HepG2 (cell line): ENCODE results near the gene ITGA7. TPM values are rescaled to one million over a fixed set of nuclear protein-coding genes. Genes with fewer than 3 reads are reported as not detected.

ENCODE experiments used
- ATAC-seq: fragments of 200-7000 bp; cut with Tn5 transposase; 3 replicates; pipeline ENCODE4 v1.9.1; 2020; ENCODE audit warnings: mild to moderate bottlenecking, moderate library complexity
- BruUV-seq: library from RNA; stranded (reverse); fragments of 400-500 nt; replicated peaks from 2 replicates; lab custom pipeline; 2021; lab: Mats Ljungman, UMichigan
- CTCF ChIA-PET: fragments of 300-600 bp; formaldehyde crosslinking; extraction: SDS; loops from one replicate; lab custom pipeline; 2021; ENCODE audit warnings: low total read pairs, inconsistent platforms, low intra/inter-chr PET ratio; lab: Yijun Ruan, JAX
- POLR2A ChIA-PET: fragments of 350-600 bp; sonication (Branson Sonifier 250); formaldehyde crosslinking; loops from one replicate; lab custom pipeline; 2020; ENCODE audit warnings: antibody characterized with exemption, inconsistent platforms; lab: Yijun Ruan, JAX
- DNase-seq: peaks from one replicate; pipeline ENCODE4 v3.0.0-alpha.2; 2015; ENCODE audit warnings: low spot score
- FAIRE-seq: peaks from 3 replicates; lab custom pipeline; 2011; peaks lifted over from hg19 to GRCh38; lab: Jason Lieb, UNC
- H2AFZ ChIP-seq: one replicate; pipeline ENCODE4 v1.6.1; 2011; ENCODE audit warnings: low read length, inconsistent platforms
- H3K27ac ChIP-seq: fragments of 300-600 bp; 3 replicates; pipeline ENCODE4 v1.8.0; 2011; ENCODE audit warnings: mixed run types, mild to moderate bottlenecking, mixed read lengths, low read length, inconsistent platforms; ENCODE audit not compliant: insufficient read depth; ENCODE audit errors: extremely low read length
- H3K27me3 ChIP-seq, 2 experiments: fragments of 200-600 bp in 1 of 2; 2 replicates in 1 of 2; 3 replicates in 1 of 2; pipeline versions ENCODE4 v1.6.0 to v1.8.0; 2011; ENCODE audit warnings: low read length in 2 of 2, mild to moderate bottlenecking in 2 of 2, moderate library complexity in 2 of 2, inconsistent platforms in 1 of 2; ENCODE audit not compliant: insufficient read depth in 2 of 2, control insufficient read depth in 1 of 2
- H3K36me3 ChIP-seq, 2 experiments: fragments of 200-600 bp in 1 of 2; replicated peaks in 1 of 2; 2 replicates in 1 of 2; 3 replicates in 1 of 2; pipeline versions ENCODE4 v1.5.1 to v1.8.0; 2011; ENCODE audit warnings: low read length in 2 of 2, inconsistent platforms in 1 of 2; ENCODE audit not compliant: insufficient read depth in 2 of 2, control insufficient read depth in 1 of 2
- H3K4me1 ChIP-seq: 2 replicates; pipeline ENCODE4 v1.5.1; 2012; ENCODE audit warnings: low read length, inconsistent platforms; ENCODE audit not compliant: insufficient read depth
- H3K4me2 ChIP-seq: 2 replicates; pipeline ENCODE4 v1.6.0; 2011; ENCODE audit warnings: low read depth, low read length, inconsistent platforms
- H3K4me3 ChIP-seq, 3 experiments: fragments of 200-600 bp in 1 of 3; sonication (generic), shearing (Covaris generic) in 1 of 3; replicated peaks in 1 of 3; 2 replicates each; pipeline ENCODE4 v1.5.1; 2011 to 2016; ENCODE audit warnings: low read length in 3 of 3, inconsistent platforms in 2 of 3, low read depth in 2 of 3, mild to moderate bottlenecking in 2 of 3, control low read depth in 1 of 3, mixed read lengths in 1 of 3; ENCODE audit not compliant: insufficient read depth in 1 of 3
- H3K79me2 ChIP-seq: one replicate; pipeline ENCODE4 v1.6.1; 2011; ENCODE audit warnings: low read length, inconsistent platforms; ENCODE audit not compliant: insufficient read depth
- H3K9ac ChIP-seq: 2 replicates; pipeline ENCODE4 v1.6.0; 2011; ENCODE audit warnings: mild to moderate bottlenecking, low read depth, low read length, inconsistent platforms; ENCODE audit not compliant: insufficient read depth
- H3K9me3 ChIP-seq: 2 replicates; pipeline ENCODE4 v1.5.1; 2012; ENCODE audit warnings: mild to moderate bottlenecking, low read length
- H4K20me1 ChIP-seq: 2 replicates; pipeline ENCODE4 v1.6.0; 2011; ENCODE audit warnings: inconsistent platforms, mild to moderate bottlenecking, low read length, moderate library complexity; ENCODE audit not compliant: insufficient read depth
- CC2D1A ChIP-seq: sonication (generic); formaldehyde crosslinking; IDR thresholded peaks from 2 replicates; pipeline ENCODE4 v1.8.1; 2023; ENCODE audit warnings: mild to moderate bottlenecking, missing genetic modification reagents
- CEBPB ChIP-seq: IDR thresholded peaks from 2 replicates; pipeline ENCODE4 v1.6.1; 2011; ENCODE audit warnings: low read depth, low read length, improper control_type of control experiment, borderline replicate concordance
- GZF1 ChIP-seq: sonication (generic); formaldehyde crosslinking; IDR thresholded peaks from 2 replicates; pipeline ENCODE4 v1.5.1; 2020; ENCODE audit warnings: mild to moderate bottlenecking, missing genetic modification reagents
- KAT8 ChIP-seq: IDR thresholded peaks from 2 replicates; pipeline ENCODE4 v1.6.1; 2016; ENCODE audit warnings: missing genetic modification reagents, missing compliant biosample characterization
- KLF11 ChIP-seq: IDR thresholded peaks from 2 replicates; pipeline ENCODE4 v1.6.1; 2016; ENCODE audit warnings: missing compliant biosample characterization
- MATR3 ChIP-seq: sonication (generic); formaldehyde crosslinking; IDR thresholded peaks from 2 replicates; pipeline ENCODE4 v1.4.0; 2020; ENCODE audit warnings: missing genetic modification reagents
- PAWR ChIP-seq: sonication (generic); formaldehyde crosslinking; IDR thresholded peaks from 2 replicates; pipeline ENCODE4 v1.4.0; 2020; ENCODE audit warnings: missing genetic modification reagents, mild to moderate bottlenecking, borderline replicate concordance
- PREB ChIP-seq: sonication (generic); formaldehyde crosslinking; IDR thresholded peaks from 2 replicates; pipeline ENCODE4 v1.4.0; 2020; ENCODE audit warnings: missing genetic modification reagents
- SALL2 ChIP-seq: sonication (generic); formaldehyde crosslinking; IDR thresholded peaks from 2 replicates; pipeline ENCODE4 v1.8.1; 2023; ENCODE audit warnings: mild to moderate bottlenecking, missing genetic modification reagents, inconsistent platforms
- SRY ChIP-seq: sonication (generic); formaldehyde crosslinking; IDR thresholded peaks from 2 replicates; pipeline ENCODE4 v1.8.0; 2022; ENCODE audit warnings: mild to moderate bottlenecking, missing genetic modification reagents
- U2AF1 ChIP-seq: fragments of 200-400 bp; formaldehyde crosslinking; optimal IDR thresholded peaks from 2 replicates; pipeline ENCODE3; 2017; ENCODE audit warnings: mild to moderate bottlenecking, low read depth, low read length
- ZFP36 ChIP-seq: fragments of 150-350 bp; IDR thresholded peaks from 2 replicates; pipeline ENCODE4 v1.6.1; 2018; ENCODE audit warnings: borderline replicate concordance, low read length, low read depth; ENCODE audit not compliant: partially characterized antibody
- ZFP36L2 ChIP-seq: sonication (generic); formaldehyde crosslinking; IDR thresholded peaks from 2 replicates; pipeline ENCODE4 v1.4.0; 2020; ENCODE audit warnings: missing genetic modification reagents
- ZNF121 ChIP-seq: sonication (generic); formaldehyde crosslinking; IDR thresholded peaks from 2 replicates; pipeline ENCODE4 v1.5.0; 2020; ENCODE audit warnings: mild to moderate bottlenecking, missing genetic modification reagents
- ZNF614 ChIP-seq: IDR thresholded peaks from 2 replicates; pipeline ENCODE4 v1.6.1; 2018; ENCODE audit warnings: missing biosample characterization, missing genetic modification reagents, inconsistent platforms, borderline replicate concordance
- ZNF670 ChIP-seq: sonication (generic); formaldehyde crosslinking; IDR thresholded peaks from 2 replicates; pipeline ENCODE4 v1.8.0; 2022; ENCODE audit warnings: mild to moderate bottlenecking, missing genetic modification reagents, borderline replicate concordance
- ZNF687 ChIP-seq: sonication (generic); formaldehyde crosslinking; IDR thresholded peaks from 2 replicates; pipeline ENCODE4 v1.5.1; 2020; ENCODE audit warnings: mild to moderate bottlenecking, missing genetic modification reagents, moderate library complexity
- ZNF777 ChIP-seq: sonication (generic); formaldehyde crosslinking; IDR thresholded peaks from 2 replicates; pipeline ENCODE4 v1.4.0; 2020; ENCODE audit warnings: missing genetic modification reagents
- WGBS: methylation state at CpG from one replicate; pipeline ENCODE4 v1.1.6; 2017; ENCODE audit warnings: low lambda C conversion rate; 5-methylcytosine and 5-hydroxymethylcytosine counted together
- in situ Hi-C: cut with HindIII; loops from 2 replicates; pipeline ENCODE4 v1.10.0; 2017; ENCODE audit warnings: low pct_unique_long_range_greater_than_20kb; ENCODE audit not compliant: extremely low pct_ligation_motif_present
- intact Hi-C: fragments of 100-400 bp; cut with micrococcal nuclease; formaldehyde crosslinking; loops from one replicate; pipeline ENCODE4 v1.10.0; 2022; ENCODE audit not compliant: unreplicated experiment
- polyA plus RNA-seq, 8 experiments: library from polyadenylated mRNA; depleted of rRNA in 3 of 8; stranded (reverse) in 7 of 8; unstranded in 1 of 8; fragments of >200 nt; fragmentation: Illumina TruSeq in 4 of 8; extraction: Trizol in 4 of 8; gene quantifications; 2 replicates each; pipeline versions ENCODE4 v1.2.1 to v1.2.3, GENCODE V29; 2011 to 2016; ENCODE audit warnings: low read depth in 4 of 8, missing spikeins in 1 of 8, mixed read lengths in 1 of 8; ENCODE audit not compliant: insufficient read depth in 1 of 8
- total RNA-seq, 5 experiments: library from RNA; depleted of rRNA; stranded (reverse); fragments of >200 nt; fragmentation: Illumina TruSeq; extraction: Trizol; gene quantifications; 2 replicates each; pipeline ENCODE4 v1.2.3, GENCODE V29; 2016; ENCODE audit warnings: low read depth in 1 of 5

ITGA7 gene
- total and polyA plus RNA-seq, 2 of the 13 experiments (the other 11 are each of a cell fraction or from before 2014, with no cell fraction given), result 0.65 to 0.75 TPM

GRCh38 chr12:55743406-55744339, 36.0 kb upstream of the ITGA7 start:
- CTCF ChIA-PET, result no interaction called here
- no TSS peak for BruUV-seq
- no peak for TF ChIP-seq U2AF1
- TF ChIP-seq ZNF121 (CRISPR knock-in tag), result no peak
- TF ChIP-seq ZNF614 (CRISPR knock-in tag), result no peak
- TF ChIP-seq ZNF670, result no peak
- TF ChIP-seq PREB (CRISPR knock-in tag), result no peak
- TF ChIP-seq MATR3 (CRISPR knock-in tag), result no peak
- no peak for TF ChIP-seq KAT8 (CRISPR knock-in tag)
- peak; percentile 67; the same call in 1 of the 2 replicates for TF ChIP-seq ZNF777
- no peak for TF ChIP-seq GZF1 (CRISPR knock-in tag)
- no peak for TF ChIP-seq ZFP36L2 (CRISPR knock-in tag)
- TF ChIP-seq CEBPB, result no peak
- no peak for TF ChIP-seq PAWR (CRISPR knock-in tag)
- no peak for TF ChIP-seq KLF11 (CRISPR knock-in tag)
- TF ChIP-seq CC2D1A, result no peak
- TF ChIP-seq SRY (CRISPR knock-in tag), result no peak
- TF ChIP-seq ZNF687 (CRISPR knock-in tag), result peak; percentile 63
- peak; percentile 87 for TF ChIP-seq ZFP36
- TF ChIP-seq SALL2 (CRISPR knock-in tag), result 0 out of 2 replicates have a peak, but pooled peaks have one; percentile 29

More at GRCh38 chr12:55743406-55744339, 36.0 kb upstream of the ITGA7 start:
- FAIRE-seq, result no peak
- ATAC-seq, result peak; percentile 51
- peaks cover 39% of the 10 kb centered on the region for H3K4me1 ChIP-seq
- 2% methylated on average over 24 of the region's 73 CpGs for whole genome bisulfite sequencing
- in situ Hi-C loops, result no loop called here
- POLR2A ChIA-PET, result interaction anchor here (0.9 to 3.0 kb wide), 3 partner anchors 74 to 184 kb away, joined by 3 to 15 read pairs (median 7); partner anchors contain the start of genes DNAJC14, ORMDL2, PYM1 and SARNP
- peak overlapping the region; percentile 58 to 88 (median 74) for H3K4me3 ChIP-seq
- H3K4me2 ChIP-seq, result peak overlapping the region; percentile 98
- H3K27ac ChIP-seq, result no peak overlapping the region
- peaks cover 0 to 12% of the 10 kb centered on the region in 2 experiments; a peak in 2 of 5 replicates for H3K27me3 ChIP-seq
- intact Hi-C loops, result no loop called here
- peak overlapping the region; percentile 50 for H3K9ac ChIP-seq
- H4K20me1 ChIP-seq, result no peaks in the 10 kb centered on the region
- no peak overlapping the region for H2AFZ ChIP-seq
- no peaks in the 10 kb centered on the region for H3K36me3 ChIP-seq
- no peaks in the 10 kb centered on the region for H3K9me3 ChIP-seq
- no peak for DNase-seq
- H3K79me2 ChIP-seq, result no peaks in the 10 kb centered on the region
